B cell (primary cell): Measurements from ENCODE around the gene PRR18. TPM values are rescaled to one million over a fixed set of nuclear protein-coding genes. Genes with fewer than 3 reads are reported as not detected.

Experiments used
- ATAC-seq: fragments of 200-7000 bp; cut with Tn5 transposase; one replicate; pipeline ENCODE4 v1.10.0; 2021; ENCODE audit warnings: low read depth, mild to moderate bottlenecking, moderate number of reproducible peaks, moderate library complexity
- CTCF ChIA-PET: fragments of 350-600 bp; sonication (Branson Sonifier 250); formaldehyde crosslinking; loops from one replicate; lab custom pipeline; 2021; ENCODE audit warnings: antibody characterized with exemption, inconsistent platforms; lab: Charles Lee
- POLR2A ChIA-PET: fragments of 350-600 bp; sonication (Branson Sonifier 250); formaldehyde crosslinking; loops from one replicate; lab custom pipeline; 2021; ENCODE audit warnings: antibody characterized with exemption; lab: Charles Lee
- DNase-seq: peaks from one replicate; pipeline ENCODE4 v3.0.0; 2013
- H2AFZ ChIP-seq: 2 replicates; pipeline ENCODE4 v1.6.1; 2012; ENCODE audit warnings: mild to moderate bottlenecking, low read depth, low read length; ENCODE audit not compliant: insufficient read depth, poor library complexity, severe bottlenecking
- H3K27ac ChIP-seq, 2 donors: 1 replicate in 1 of 2; 2 replicates in 1 of 2; pipeline ENCODE4 v1.5.1; 2012 to 2013; ENCODE audit warnings: low read length in 2 of 2, mild to moderate bottlenecking in 2 of 2, moderate library complexity in 1 of 2
- H3K27me3 ChIP-seq, 4 experiments: fragments of 200-600 bp in 1 of 4; sonication (generic) in 1 of 4; replicated peaks in 1 of 4; 1 replicate in 2 of 4; 2 replicates in 2 of 4; pipeline versions ENCODE4 v1.6.1 to v1.7.0; 2013 to 2016; ENCODE audit warnings: low read length in 3 of 4, mild to moderate bottlenecking in 2 of 4, mixed read lengths in 1 of 4, moderate library complexity in 1 of 4; ENCODE audit not compliant: insufficient read depth in 4 of 4, control insufficient read depth in 3 of 4; ENCODE audit errors: control extremely low read depth in 1 of 4
- H3K36me3 ChIP-seq, 2 experiments: replicated peaks in 1 of 2; 1 replicate in 1 of 2; 2 replicates in 1 of 2; pipeline versions ENCODE4 v1.6.1 to v1.7.1; 2013; ENCODE audit warnings: low read length in 1 of 2; ENCODE audit not compliant: insufficient read depth in 2 of 2, control insufficient read depth in 1 of 2; ENCODE audit errors: control extremely low read depth in 1 of 2, extremely low read depth in 1 of 2
- H3K4me1 ChIP-seq, 2 donors: fragments of 200-600 bp in 1 of 2; sonication (generic) in 1 of 2; 1 replicate in 1 of 2; 2 replicates in 1 of 2; pipeline versions ENCODE4 v1.5.1 to v1.6.1; 2013 to 2017; ENCODE audit warnings: low read length in 2 of 2; ENCODE audit not compliant: control insufficient read depth in 2 of 2, insufficient read depth in 2 of 2
- H3K4me2 ChIP-seq: replicated peaks from 2 replicates; pipeline ENCODE3; 2012; ENCODE audit warnings: mild to moderate bottlenecking, low read depth, low read length; ENCODE audit not compliant: poor library complexity, severe bottlenecking
- H3K4me3 ChIP-seq, 5 experiments: fragments of 200-600 bp in 1 of 5; sonication (generic) in 1 of 5; 1 replicate in 3 of 5; 2 replicates in 2 of 5; pipeline versions ENCODE4 v1.5.1 to v1.7.0; 2011 to 2016; ENCODE audit warnings: low read length in 4 of 5, mild to moderate bottlenecking in 4 of 5, low read depth in 2 of 5, control low read depth in 1 of 5, moderate library complexity in 1 of 5; ENCODE audit not compliant: insufficient read depth in 1 of 5; ENCODE audit errors: control extremely low read depth in 1 of 5, extremely low read depth in 1 of 5
- H3K79me2 ChIP-seq: fragments of 200-600 bp; sonication (generic); one replicate; pipeline ENCODE4 v1.6.0; 2016; ENCODE audit warnings: low read length; ENCODE audit not compliant: control insufficient read depth, insufficient read depth
- H3K9ac ChIP-seq: fragments of 200-600 bp; sonication (generic); 2 replicates; pipeline ENCODE4 v1.6.1; 2017; ENCODE audit warnings: mild to moderate bottlenecking, low read length, moderate library complexity
- H3K9me3 ChIP-seq, 3 donors: one replicate each; pipeline versions ENCODE4 v1.6.1 to v1.7.1; 2013; ENCODE audit warnings: low read length in 2 of 3; ENCODE audit not compliant: control insufficient read depth in 2 of 3, insufficient read depth in 1 of 3; ENCODE audit errors: control extremely low read depth in 1 of 3
- H4K20me1 ChIP-seq: 2 replicates; pipeline ENCODE4 v1.6.0; 2012; ENCODE audit warnings: mild to moderate bottlenecking, low read length; ENCODE audit not compliant: insufficient read depth, control insufficient read depth, poor library complexity, severe bottlenecking
- H3K27ac Mint-ChIP-seq: one replicate; pipeline ENCODE4 v1.8.0; 2021; ENCODE audit warnings: mixed read lengths
- H3K27me3 Mint-ChIP-seq: one replicate; pipeline ENCODE4 v1.8.0; 2021; ENCODE audit warnings: mixed read lengths
- H3K4me1 Mint-ChIP-seq: one replicate; pipeline ENCODE4 v1.8.0; 2021; ENCODE audit warnings: mixed read lengths
- H3K4me3 Mint-ChIP-seq: one replicate; pipeline ENCODE4 v1.8.0; 2021; ENCODE audit warnings: mixed read lengths
- H3K9me3 Mint-ChIP-seq: one replicate; pipeline ENCODE4 v1.8.0; 2022; ENCODE audit warnings: mixed read lengths; ENCODE audit not compliant: insufficient read depth
- CTCF ChIP-seq: fragments of 200-600 bp; IDR thresholded peaks from one replicate; pipeline ENCODE4 v1.8.0; 2022; ENCODE audit warnings: antibody characterized with exemption, mild to moderate bottlenecking
- EZH2 ChIP-seq: IDR thresholded peaks from 2 replicates; pipeline ENCODE4 v1.6.1; 2012; ENCODE audit warnings: borderline replicate concordance, low read depth, mild to moderate bottlenecking, moderate library complexity, low read length; ENCODE audit not compliant: insufficient read depth, poor library complexity, severe bottlenecking
- WGBS: methylation state at CpG from one replicate; pipeline ENCODE4 v1.1.5; 2013; ENCODE audit warnings: missing lambda C conversion rate; ENCODE audit not compliant: insufficient coverage; 5-methylcytosine and 5-hydroxymethylcytosine counted together
- intact Hi-C: fragments of 100-400 bp; cut with micrococcal nuclease; formaldehyde crosslinking; loops from one replicate; pipeline ENCODE4 v1.10.0; 2022
- polyA plus RNA-seq: library from polyadenylated mRNA; depleted of rRNA; stranded (reverse); fragments of >200 nt; gene quantifications from 2 replicates; pipeline ENCODE4 v1.2.3, GENCODE V29; 2012
- total RNA-seq, 2 donors: library from RNA; stranded (reverse); fragments of 120-200 nt in 1 of 2; gene quantifications; 1 replicate in 1 of 2; 2 replicates in 1 of 2; pipeline versions ENCODE4 v1.2.3 to v1.2.4, GENCODE V29; 2013 to 2022

The PRR18 gene
- total and polyA plus RNA-seq, 2 donors (not counting 1 experiment from before 2014, with no cell fraction given): not detected

- ChIA-PET POLR2A (interaction anchor here (0.9 kb wide), 1 partner anchor 69 kb away, joined by 3 read pairs; no protein-coding TSS in a partner anchor), CTCF (interaction anchor here (0.7 to 15.9 kb wide), 23 partner anchors 9 to 307 kb away, joined by 3 to 266 read pairs (median 7); no protein-coding TSS in a partner anchor)
- H3K4me2 ChIP-seq: no peak overlapping the region
- intact Hi-C loops: loop anchor here (1.0 to 2.0 kb wide), 4 partner anchors 30 to 88 kb away; partner anchors contain the start of genes MPC1 and SFT2D1
- H3K36me3 ChIP-seq: no peaks in the 10 kb centered on the region
- Mint-ChIP-seq H3K9me3 (no peaks in the 10 kb centered on the region), H3K27me3 (peaks cover 16% of the 10 kb centered on the region), H3K4me1 (peaks cover 4% of the 10 kb centered on the region), H3K27ac (no peak overlapping the region), H3K4me3 (no peak overlapping the region)
- H3K9me3 ChIP-seq: no peaks in the 10 kb centered on the region
- H3K4me3 ChIP-seq: no peak overlapping the region
- peaks cover 7 to 10% of the 10 kb centered on the region in 2 donors for H3K4me1 ChIP-seq
- H3K9ac ChIP-seq: no peak overlapping the region
- peaks cover 0 to 24% (median 9%) of the 10 kb centered on the region in 4 experiments for H3K27me3 ChIP-seq
- H4K20me1 ChIP-seq: no peaks in the 10 kb centered on the region
- TF ChIP-seq EZH2 (no peak), CTCF (no peak)
- no peak overlapping the region for H2AFZ ChIP-seq
- no peaks in the 10 kb centered on the region for H3K79me2 ChIP-seq
- no peak overlapping the region for H3K27ac ChIP-seq
- ATAC-seq: no peak
- WGBS: no CpG with 5 or more reads among the region's 1 CpG
- no peak for DNase-seq
Observed at GRCh38 chr6:166312832-166313231, 4.6 kb upstream of the PRR18 start.

GRCh38 chr6:166310634-166311033 is 2.4 kb upstream of the PRR18 start:
- WGBS: 99% methylated on average over 12 of the region's 12 CpGs
- H3K4me3 Mint-ChIP-seq: no peak overlapping the region
- H3K27me3 ChIP-seq: peaks cover 0 to 39% (median 16%) of the 10 kb centered on the region in 4 experiments
- no peaks in the 10 kb centered on the region for H3K9me3 Mint-ChIP-seq
- H3K4me1 Mint-ChIP-seq: peaks cover 8% of the 10 kb centered on the region
- ChIA-PET POLR2A (no interaction called here), CTCF (interaction anchor here (0.8 to 15.9 kb wide), 9 partner anchors 10 to 86 kb away, joined by 3 to 266 read pairs (median 4); no protein-coding TSS in a partner anchor)
- no peak for TF ChIP-seq EZH2
- no peak for TF ChIP-seq CTCF
- H2AFZ ChIP-seq: no peak overlapping the region
- H3K4me3 ChIP-seq: no peak overlapping the region
- peaks cover 23% of the 10 kb centered on the region for H3K27me3 Mint-ChIP-seq
- H4K20me1 ChIP-seq: no peaks in the 10 kb centered on the region
- peaks cover 13 to 17% of the 10 kb centered on the region in 2 donors for H3K4me1 ChIP-seq
- DNase-seq: no peak
- no peak for ATAC-seq
- H3K36me3 ChIP-seq: no peaks in the 10 kb centered on the region
- no peak overlapping the region for H3K27ac ChIP-seq
- H3K79me2 ChIP-seq: no peaks in the 10 kb centered on the region
- no peak overlapping the region for H3K27ac Mint-ChIP-seq
- H3K9ac ChIP-seq: no peak overlapping the region
- no peaks in the 10 kb centered on the region for H3K9me3 ChIP-seq
- no peak overlapping the region for H3K4me2 ChIP-seq
- intact Hi-C loops: no loop called here
